ENCODE measurements around the gene ZNF346. TPM values are rescaled to one million over a fixed set of nuclear protein-coding genes. Genes with fewer than 3 reads are reported as not detected.
A peak's percentile ranks its signal among the peaks of the same experiment; 100 is the strongest.
"Not testable (repeated sequence)": the region's sequence is repeated elsewhere in the genome, so short reads cannot be mapped to it uniquely, and the experiment has no call there.

Gene ZNF346
- total RNA-seq, 1 experiment from 2014 or later, result 27.3 TPM

DNA sequence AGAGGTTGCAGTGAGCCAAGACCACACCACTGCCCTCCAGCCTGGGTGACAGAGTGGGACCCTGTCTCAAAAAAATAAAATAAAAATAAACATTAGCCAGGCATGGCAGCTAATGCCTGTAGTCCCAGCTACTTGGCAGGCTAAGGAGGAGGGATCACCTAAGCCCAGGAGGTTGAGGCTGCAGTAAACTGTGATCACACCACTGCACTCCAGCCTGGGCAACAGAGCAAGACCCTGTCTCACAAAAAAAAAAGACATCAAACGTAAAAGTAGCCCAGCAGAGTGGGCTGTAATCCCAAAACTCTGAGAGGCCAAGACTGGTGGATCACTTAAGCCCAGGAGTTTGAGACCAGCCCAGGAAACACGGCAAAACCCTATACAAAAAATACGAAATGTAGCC lies 34.9 kb upstream of the ZNF346 start:
- intact Hi-C loops (cut with micrococcal nuclease; ENCODE audit: unreplicated experiment), result no loop called here
- BruUV-seq (replicated peaks), result no TSS peak

DNA sequence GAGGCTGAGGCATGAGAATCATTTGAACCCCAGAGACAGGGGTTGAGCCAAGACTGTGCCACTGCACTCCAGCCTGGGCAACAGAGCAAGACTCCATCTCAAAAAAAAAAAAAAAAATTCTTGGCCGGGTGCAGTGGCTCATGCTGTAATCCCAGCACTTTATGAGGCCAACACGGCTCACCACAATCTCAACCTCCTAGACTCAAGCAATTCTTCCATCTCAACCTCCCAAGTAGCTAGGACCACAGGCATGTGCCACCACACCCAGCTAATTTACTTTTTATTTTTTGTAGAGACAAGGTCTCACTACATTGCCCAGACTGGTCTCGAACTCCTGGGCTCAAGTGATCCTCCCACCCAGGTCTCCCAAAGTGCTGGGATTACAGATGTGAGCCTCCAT lies 29.4 kb upstream of the ZNF346 start:
- H3K4me1 ChIP-seq (ENCODE audit: insufficient read depth, low read length, poor library complexity, severe bottlenecking); H3K27me3 ChIP-seq (replicated peaks; ENCODE audit: insufficient read depth, low read depth, low read length, poor library complexity); DNase-seq (ENCODE audit: low spot score); BruUV-seq (replicated peaks); CTCF ChIA-PET; H3K36me3 ChIP-seq (ENCODE audit: insufficient read depth, low read length, poor library complexity, severe bottlenecking); intact Hi-C loops (cut with micrococcal nuclease; ENCODE audit: unreplicated experiment); H3K27ac ChIP-seq (ENCODE audit: low read depth, low read length, poor library complexity, severe bottlenecking); H3K9me3 ChIP-seq (ENCODE audit: low read depth, low read length, poor library complexity, severe bottlenecking); POLR2A ChIA-PET (ENCODE audit: low non-redundant PET); H3K4me3 ChIP-seq (ENCODE audit: low read depth, low read length, poor library complexity, severe bottlenecking): not testable (repeated sequence)

More for the DNA sequence above, 34.9 kb upstream of the ZNF346 start:
- H3K4me3 ChIP-seq (ENCODE audit: low read depth, low read length, poor library complexity, severe bottlenecking), result no peak overlapping the region
- H3K9me3 ChIP-seq (ENCODE audit: low read depth, low read length, poor library complexity, severe bottlenecking), result no peaks in the 10 kb centered on the region
- H3K27me3 ChIP-seq (replicated peaks; ENCODE audit: insufficient read depth, low read depth, low read length, poor library complexity), result no peaks in the 10 kb centered on the region
- H3K27ac ChIP-seq (ENCODE audit: low read depth, low read length, poor library complexity, severe bottlenecking), result no peak overlapping the region
- TF ChIP-seq CTCF (conservative IDR thresholded peaks at IDR 0.05; ENCODE audit: low read depth, low read length), result no peak
- no peak for TF ChIP-seq EZH2 (IDR thresholded peaks at IDR 0.05; ENCODE audit: borderline replicate concordance, low read depth, low read length, poor library complexity, severe bottlenecking)
- no peaks in the 10 kb centered on the region for H3K4me1 ChIP-seq (ENCODE audit: insufficient read depth, low read length, poor library complexity, severe bottlenecking)
- no peaks in the 10 kb centered on the region for H3K36me3 ChIP-seq (ENCODE audit: insufficient read depth, low read length, poor library complexity, severe bottlenecking)
- ChIA-PET CTCF (no interaction called here), POLR2A (ENCODE audit: low non-redundant PET) (no interaction called here)
- DNase-seq (ENCODE audit: low spot score), result no peak

GRCh38 chr5:176994460-176995121 lies 27.9 kb upstream of the ZNF346 start:
- no peak overlapping the region for H3K27ac ChIP-seq (ENCODE audit: low read depth, low read length, poor library complexity, severe bottlenecking)

More at GRCh38 chr5:176994460-176995121, 27.9 kb upstream of the ZNF346 start:
- POLR2A ChIA-PET (ENCODE audit: low non-redundant PET), result no interaction called here
- CTCF ChIA-PET, result interaction anchor here (0.5 kb wide), 1 partner anchor 17 kb away, joined by 6 read pairs; no protein-coding TSS in a partner anchor
- DNase-seq (ENCODE audit: low spot score), result peak; percentile 17
- no TSS peak for BruUV-seq (replicated peaks)
- no peaks in the 10 kb centered on the region for H3K4me1 ChIP-seq (ENCODE audit: insufficient read depth, low read length, poor library complexity, severe bottlenecking)
- no peak overlapping the region for H3K4me3 ChIP-seq (ENCODE audit: low read depth, low read length, poor library complexity, severe bottlenecking)
- no peaks in the 10 kb centered on the region for H3K36me3 ChIP-seq (ENCODE audit: insufficient read depth, low read length, poor library complexity, severe bottlenecking)
- intact Hi-C loops (cut with micrococcal nuclease; ENCODE audit: unreplicated experiment), result no loop called here
- TF ChIP-seq EZH2 (IDR thresholded peaks at IDR 0.05; ENCODE audit: borderline replicate concordance, low read depth, low read length, poor library complexity, severe bottlenecking), result no peak
- no peak for TF ChIP-seq CTCF (conservative IDR thresholded peaks at IDR 0.05; ENCODE audit: low read depth, low read length)
- no peaks in the 10 kb centered on the region for H3K27me3 ChIP-seq (replicated peaks; ENCODE audit: insufficient read depth, low read depth, low read length, poor library complexity)
- H3K9me3 ChIP-seq (ENCODE audit: low read depth, low read length, poor library complexity, severe bottlenecking), result no peaks in the 10 kb centered on the region

All from A673 (cell line).